ENCODE results near the gene PBX1. TPM values are rescaled to one million over a fixed set of nuclear protein-coding genes. Genes with fewer than 3 reads are reported as not detected.

The PBX1 gene
- total and polyA plus RNA-seq, 2 donors (not counting 3 experiments of a cell fraction or from before 2014, with no cell fraction given): 10.7 to 24.1 TPM

DNA sequence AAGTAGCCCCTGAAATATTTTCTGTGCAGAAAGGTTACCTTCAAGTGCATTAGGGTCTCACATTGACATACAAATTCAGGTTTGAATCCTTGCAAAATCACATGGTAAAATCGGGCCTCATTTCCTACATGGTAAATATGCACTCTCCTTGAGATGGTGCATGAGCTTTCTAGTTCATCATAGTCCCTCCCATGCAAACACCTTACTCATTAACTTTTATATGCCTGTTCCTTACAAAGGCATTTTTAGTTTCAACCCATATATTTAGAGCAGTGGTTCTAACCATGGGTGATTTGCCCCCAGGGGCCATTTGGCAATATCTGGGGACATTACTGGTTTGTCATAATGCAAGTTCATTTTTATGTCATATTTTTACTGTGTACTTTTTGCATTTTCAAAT is 37.2 kb downstream of the PBX1 start:
- Histone ChIP-seq H3K79me2 (ENCODE audit: control insufficient read depth, insufficient read depth, low read length) (no peaks in the 10 kb centered on the region), H3K4me3 (replicated peaks in 1 of 3; ENCODE audit: insufficient read depth in 1 of 3, low read depth in 1 of 3, low read length in 3 of 3) (no peak overlapping the region), H4K20me1 (replicated peaks; ENCODE audit: control insufficient read depth, extremely low read depth, insufficient read depth, low read length) (no peaks in the 10 kb centered on the region), H3K4me1 (ENCODE audit: control insufficient read depth, extremely low read depth, insufficient read depth, low read length) (no peaks in the 10 kb centered on the region), H2AFZ (ENCODE audit: low read depth, low read length) (no peak overlapping the region), H3K27ac (ENCODE audit: insufficient read depth, low read depth, low read length) (no peak overlapping the region), H3K9me1 (replicated peaks; ENCODE audit: control insufficient read depth, extremely low read depth, insufficient read depth, low read length) (no peaks in the 10 kb centered on the region), H3K4me2 (ENCODE audit: insufficient read depth, low read length) (no peak overlapping the region), H3K9me3 (replicated peaks; ENCODE audit: control insufficient read depth, insufficient read depth, low read length) (no peaks in the 10 kb centered on the region), H3K9ac (replicated peaks; ENCODE audit: extremely low read depth, insufficient read depth, low read length) (no peak overlapping the region), H3K27me3 (ENCODE audit: control insufficient read depth in 2 of 2, insufficient read depth in 2 of 2, low read length in 2 of 2) (no peaks in the 10 kb centered on the region), H3K36me3 (ENCODE audit: control insufficient read depth in 2 of 2, extremely low read depth in 1 of 2, insufficient read depth in 2 of 2, low read length in 2 of 2) (no peaks in the 10 kb centered on the region)
- no TSS peak for BruUV-seq (replicated peaks)
- DNase-seq (ENCODE audit: low read depth, low spot score) (no peak), FAIRE-seq (no peak)
- dilution Hi-C loops (cut with MboI; ENCODE audit: extremely low pct_ligation_motif_present, low sequenced_read_pairs) (no loop called here), intact Hi-C loops (cut with micrococcal nuclease) (no loop called here)
- TF ChIP-seq, protein P1, sequence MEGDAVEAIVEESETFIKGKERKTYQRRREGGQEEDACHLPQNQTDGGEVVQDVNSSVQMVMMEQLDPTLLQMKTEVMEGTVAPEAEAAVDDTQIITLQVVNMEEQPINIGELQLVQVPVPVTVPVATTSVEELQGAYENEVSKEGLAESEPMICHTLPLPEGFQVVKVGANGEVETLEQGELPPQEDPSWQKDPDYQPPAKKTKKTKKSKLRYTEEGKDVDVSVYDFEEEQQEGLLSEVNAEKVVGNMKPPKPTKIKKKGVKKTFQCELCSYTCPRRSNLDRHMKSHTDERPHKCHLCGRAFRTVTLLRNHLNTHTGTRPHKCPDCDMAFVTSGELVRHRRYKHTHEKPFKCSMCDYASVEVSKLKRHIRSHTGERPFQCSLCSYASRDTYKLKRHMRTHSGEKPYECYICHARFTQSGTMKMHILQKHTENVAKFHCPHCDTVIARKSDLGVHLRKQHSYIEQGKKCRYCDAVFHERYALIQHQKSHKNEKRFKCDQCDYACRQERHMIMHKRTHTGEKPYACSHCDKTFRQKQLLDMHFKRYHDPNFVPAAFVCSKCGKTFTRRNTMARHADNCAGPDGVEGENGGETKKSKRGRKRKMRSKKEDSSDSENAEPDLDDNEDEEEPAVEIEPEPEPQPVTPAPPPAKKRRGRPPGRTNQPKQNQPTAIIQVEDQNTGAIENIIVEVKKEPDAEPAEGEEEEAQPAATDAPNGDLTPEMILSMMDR (IDR thresholded peaks at IDR 0.05; ENCODE audit: extremely low read depth in 1 of 2, insufficient read depth in 1 of 2, low read depth in 1 of 2, low read length in 2 of 2): no peak
- no peak for TF ChIP-seq EZH2 (IDR thresholded peaks at IDR 0.05; ENCODE audit: borderline replicate concordance, low read depth, low read length, severe bottlenecking)
- no peak for TF ChIP-seq POLR2AphosphoS5 (IDR thresholded peaks at IDR 0.05; ENCODE audit: insufficient read depth, low read depth, low read length)
- TF ChIP-seq FOS (IDR thresholded peaks at IDR 0.05; ENCODE audit: borderline replicate concordance, insufficient read depth, low read length): no peak
- TF ChIP-seq JUN (IDR thresholded peaks at IDR 0.05; ENCODE audit: borderline replicate concordance, insufficient read depth, insufficient read length, low read depth): no peak
- TF ChIP-seq POLR2A (IDR thresholded peaks at IDR 0.05; ENCODE audit: low read depth, low read length): no peak
- no peak for TF ChIP-seq GATA2 (IDR thresholded peaks at IDR 0.05; ENCODE audit: insufficient read depth, insufficient read length, low read depth, low read length)
- TF ChIP-seq, protein P2, sequence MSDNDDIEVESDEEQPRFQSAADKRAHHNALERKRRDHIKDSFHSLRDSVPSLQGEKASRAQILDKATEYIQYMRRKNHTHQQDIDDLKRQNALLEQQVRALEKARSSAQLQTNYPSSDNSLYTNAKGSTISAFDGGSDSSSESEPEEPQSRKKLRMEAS (IDR thresholded peaks at IDR 0.05; ENCODE audit: insufficient read depth, insufficient read length): no peak
- TF ChIP-seq MYC (IDR thresholded peaks at IDR 0.05; ENCODE audit: low read depth, low read length): no peak
- POLR2A ChIA-PET: interaction anchor here (0.7 kb wide), 1 partner anchor 37 kb away, joined by 3 read pairs; the partner anchor contains the start of gene PBX1
- CTCF ChIA-PET: no interaction called here
